GM21515 (cell line): Measurements from ENCODE around the gene DCXR.

ENCODE experiments used
- ATAC-seq: cut with Tn5 transposase; IDR thresholded peaks from one replicate; pipeline ENCODE4 v1.9.1; 2021; ENCODE audit not compliant: unreplicated experiment

DCXR gene

DNA sequence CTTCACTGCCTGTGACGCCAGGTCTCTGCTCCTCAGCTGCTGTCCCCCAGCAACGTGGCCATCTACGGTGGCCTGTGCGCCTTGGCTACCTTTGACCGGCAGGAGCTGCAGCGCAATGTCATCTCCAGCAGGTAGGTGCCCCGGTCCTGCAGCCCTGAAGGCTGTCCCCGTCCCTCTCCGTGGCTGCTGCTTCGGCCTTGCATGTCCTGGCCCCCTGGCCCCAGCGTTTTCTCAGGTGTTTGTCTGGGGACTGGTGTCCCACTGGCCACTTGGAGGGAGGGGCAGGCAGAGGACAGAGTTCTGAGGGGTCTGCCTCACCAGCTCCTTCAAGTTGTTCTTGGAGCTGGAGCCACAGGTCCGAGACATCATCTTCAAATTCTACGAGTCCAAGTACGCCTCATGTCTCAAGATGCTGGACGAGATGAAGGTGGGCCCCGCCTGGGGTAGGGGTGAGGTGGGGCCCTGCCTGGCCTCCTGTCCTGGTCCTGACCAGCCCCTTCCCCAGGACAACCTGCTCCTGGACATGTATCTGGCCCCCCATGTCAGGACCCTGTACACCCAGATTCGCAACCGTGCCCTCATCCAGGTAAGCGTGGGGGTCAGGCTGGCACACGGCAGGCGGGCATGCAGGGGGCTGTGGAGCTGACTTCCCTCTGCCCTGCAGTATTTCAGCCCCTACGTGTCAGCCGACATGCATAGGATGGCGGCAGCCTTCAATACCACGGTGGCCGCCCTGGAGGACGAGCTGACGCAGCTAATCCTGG, 18.6 kb upstream of the DCXR start:
- no peak for ATAC-seq

DNA sequence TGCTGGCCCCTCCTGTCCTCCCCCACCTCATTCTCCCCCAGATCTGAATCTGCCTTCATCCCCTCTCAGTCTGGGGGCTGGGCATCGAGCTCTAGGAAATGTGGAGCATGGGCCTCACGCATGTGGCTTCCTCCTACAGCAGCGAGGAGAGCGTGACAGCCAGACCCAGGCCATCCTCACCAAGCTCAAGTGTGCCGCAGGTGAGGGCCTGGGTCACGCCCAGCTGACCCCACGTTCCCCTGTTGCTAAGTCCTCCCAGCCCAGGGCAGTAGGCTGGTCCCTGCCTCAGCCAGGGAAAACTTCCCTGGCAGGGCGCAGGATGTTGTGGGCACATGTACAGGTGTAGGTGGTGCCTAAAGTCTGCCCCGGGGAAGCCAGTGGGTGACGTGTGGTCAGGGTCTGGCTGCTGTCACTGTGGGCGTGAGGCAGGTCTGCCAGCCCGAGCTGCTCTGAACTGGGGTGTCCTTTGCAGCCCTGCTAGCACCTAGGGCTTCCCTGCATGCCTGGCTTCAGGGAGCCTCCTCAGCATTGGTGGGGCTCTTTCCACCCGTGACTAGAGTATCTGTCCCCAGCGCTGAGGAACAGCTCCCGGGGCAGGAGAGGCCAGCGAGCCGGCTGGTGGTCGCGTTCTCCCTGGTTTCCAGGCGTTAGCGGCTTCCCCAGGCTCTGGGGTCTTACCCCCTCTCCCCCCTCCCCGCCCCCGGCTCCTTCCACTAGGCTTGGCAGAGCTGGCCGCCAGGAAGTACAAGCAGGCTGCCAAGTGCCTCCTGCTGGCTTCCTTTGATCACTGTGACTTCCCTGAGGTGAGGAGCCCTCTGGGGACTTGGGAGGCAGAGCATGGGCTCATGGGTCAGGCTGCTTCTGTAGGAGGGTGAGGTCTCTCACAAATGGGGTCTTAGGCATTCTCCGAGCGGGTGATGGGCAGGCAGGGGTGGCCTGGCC, 17.8 kb upstream of the DCXR start:
- no peak for ATAC-seq

DNA sequence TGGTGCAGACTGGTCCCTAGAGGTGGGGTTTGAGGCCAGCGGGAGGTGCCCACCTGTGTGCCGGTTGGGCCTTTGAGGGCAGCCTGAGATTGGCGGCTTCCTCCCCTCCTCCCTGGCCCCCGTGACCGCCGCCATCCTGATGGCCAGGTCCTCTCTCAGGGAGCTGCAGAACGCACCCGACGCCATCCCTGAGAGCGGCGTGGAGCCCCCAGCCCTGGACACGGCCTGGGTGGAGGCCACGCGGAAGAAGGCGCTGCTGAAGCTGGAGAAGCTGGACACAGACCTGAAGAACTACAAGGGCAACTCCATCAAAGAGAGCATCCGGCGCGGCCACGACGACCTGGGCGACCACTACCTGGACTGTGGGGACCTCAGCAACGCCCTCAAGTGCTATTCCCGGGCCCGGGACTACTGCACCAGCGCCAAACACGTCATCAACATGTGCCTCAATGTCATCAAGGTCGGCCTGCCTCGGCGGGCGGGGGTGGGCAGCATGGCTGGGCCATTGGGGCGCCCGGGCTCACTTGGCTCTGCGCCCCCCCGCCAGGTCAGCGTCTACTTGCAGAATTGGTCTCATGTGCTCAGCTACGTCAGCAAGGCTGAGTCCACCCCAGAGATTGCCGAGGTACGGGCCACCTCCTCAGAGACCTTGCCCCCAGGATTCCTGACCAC, 17.0 kb upstream of the DCXR start:
- ATAC-seq = no peak

DNA sequence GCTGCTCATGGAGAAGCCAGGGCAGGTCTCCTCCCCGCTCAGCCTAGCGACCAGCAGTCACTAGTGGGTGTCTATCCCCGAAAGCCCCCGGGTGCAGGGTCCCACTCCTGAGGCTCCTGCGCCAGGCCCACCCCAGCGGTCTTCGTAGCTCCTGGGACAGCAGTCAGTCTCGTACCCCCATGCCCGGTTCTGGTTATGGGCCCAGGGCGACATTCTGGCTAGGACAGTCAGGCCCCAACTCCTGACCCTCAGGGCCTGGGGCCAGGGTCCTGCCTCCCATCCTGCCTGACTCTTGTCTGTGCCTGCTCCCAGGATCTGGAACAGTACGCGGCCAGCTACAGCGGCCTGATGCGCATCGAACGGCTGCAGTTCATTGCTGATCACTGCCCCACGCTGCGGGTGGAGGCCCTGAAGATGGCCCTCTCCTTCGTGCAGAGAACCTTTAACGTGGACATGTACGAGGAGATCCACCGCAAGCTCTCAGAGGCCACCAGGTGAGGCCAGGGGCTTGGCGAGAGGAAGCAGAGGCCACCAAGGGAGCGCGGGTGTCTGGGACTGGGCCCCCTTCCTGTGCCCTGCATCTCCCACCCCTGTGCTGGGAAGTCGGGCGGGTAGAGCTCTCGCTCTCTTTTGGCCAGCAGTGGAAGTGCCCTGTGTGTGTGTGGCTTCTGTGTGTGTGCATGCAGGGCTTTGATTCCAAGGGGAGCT, 16.2 kb upstream of the DCXR start:
- no peak for ATAC-seq

- no peak for ATAC-seq
These were observed 15.6 kb upstream of the DCXR start for GRCh38 chr17:82053130-82053529.

DNA sequence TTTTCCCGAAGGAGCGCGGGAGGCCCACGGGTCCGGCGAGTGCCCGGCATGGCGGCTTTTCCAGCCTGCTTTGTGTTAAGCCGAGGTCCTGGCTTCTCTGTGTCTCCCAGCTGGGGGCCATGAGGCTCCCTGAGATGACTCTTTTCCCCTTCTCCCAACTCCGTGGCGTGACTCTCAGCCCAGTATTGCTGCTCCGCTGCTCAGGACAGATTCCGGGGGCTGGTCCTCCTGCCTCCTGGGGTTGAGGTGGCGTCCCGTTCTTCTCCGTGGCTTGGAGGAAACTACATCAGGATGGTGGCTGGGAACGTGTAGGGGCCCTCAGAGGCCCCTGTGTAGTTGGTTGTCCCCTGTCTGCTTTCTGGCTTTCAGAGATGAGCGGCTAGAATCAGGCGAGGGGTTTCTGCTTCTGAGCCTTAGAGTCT, 15.2 kb upstream of the DCXR start:
- ATAC-seq = no peak

DNA sequence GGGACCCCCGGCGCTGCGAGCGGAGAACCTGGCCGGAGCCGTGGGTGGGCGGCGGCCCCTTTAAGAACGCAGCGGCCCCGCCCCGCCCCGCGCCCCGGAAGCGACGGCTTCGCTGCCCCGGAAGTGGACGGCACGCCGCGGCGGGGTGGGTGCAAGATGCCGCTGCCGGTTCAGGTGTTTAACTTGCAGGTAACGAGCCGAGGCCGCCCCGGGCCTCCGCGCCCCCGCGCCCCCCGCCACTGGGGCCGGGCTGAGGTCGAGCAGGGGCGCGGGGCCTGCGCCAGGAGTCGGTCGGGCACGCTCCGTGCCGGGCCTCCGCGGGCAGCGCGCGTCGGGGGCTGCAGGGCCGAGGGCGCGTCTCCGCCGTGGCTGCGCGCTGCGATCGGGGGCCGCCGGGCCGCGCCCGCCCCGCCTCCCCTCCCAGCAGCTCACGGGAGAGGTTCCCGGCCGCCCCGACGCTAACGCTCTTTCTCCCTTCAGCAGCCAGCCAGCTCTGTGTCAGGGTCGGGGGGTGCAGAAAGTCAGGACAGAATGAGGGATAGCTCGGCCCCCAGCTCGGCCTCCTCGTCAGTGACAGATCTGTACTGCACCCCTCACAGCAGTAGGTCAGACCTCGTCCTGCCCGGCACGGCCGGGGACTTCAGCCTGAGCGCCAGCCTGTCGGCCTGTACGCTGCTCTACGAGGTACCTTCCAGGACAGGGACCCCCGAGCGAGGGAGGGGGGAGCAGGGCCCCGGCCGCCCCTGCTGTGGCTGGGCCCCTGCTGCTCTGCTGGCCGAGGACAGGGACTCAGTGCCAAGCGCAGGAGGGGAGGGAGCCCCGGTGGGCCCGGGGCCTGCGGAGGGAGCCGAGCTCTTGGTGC, 14.5 kb upstream of the DCXR start, which contains the start of the genes GPS1 and RFNG:
TSS of gene GPS1 (plus strand) at position 123 of the 862 bp plus-strand sequence. CDS start at position 157, 34 bp downstream.
TSS of gene RFNG (minus strand) at position 36 of the 862 bp plus-strand sequence. CDS start 45 bp downstream, outside the sequence.
- no peak for ATAC-seq

- ATAC-seq = no peak
These were observed 13.5 kb upstream of the DCXR start for GRCh38 chr17:82050761-82051641.

DNA sequence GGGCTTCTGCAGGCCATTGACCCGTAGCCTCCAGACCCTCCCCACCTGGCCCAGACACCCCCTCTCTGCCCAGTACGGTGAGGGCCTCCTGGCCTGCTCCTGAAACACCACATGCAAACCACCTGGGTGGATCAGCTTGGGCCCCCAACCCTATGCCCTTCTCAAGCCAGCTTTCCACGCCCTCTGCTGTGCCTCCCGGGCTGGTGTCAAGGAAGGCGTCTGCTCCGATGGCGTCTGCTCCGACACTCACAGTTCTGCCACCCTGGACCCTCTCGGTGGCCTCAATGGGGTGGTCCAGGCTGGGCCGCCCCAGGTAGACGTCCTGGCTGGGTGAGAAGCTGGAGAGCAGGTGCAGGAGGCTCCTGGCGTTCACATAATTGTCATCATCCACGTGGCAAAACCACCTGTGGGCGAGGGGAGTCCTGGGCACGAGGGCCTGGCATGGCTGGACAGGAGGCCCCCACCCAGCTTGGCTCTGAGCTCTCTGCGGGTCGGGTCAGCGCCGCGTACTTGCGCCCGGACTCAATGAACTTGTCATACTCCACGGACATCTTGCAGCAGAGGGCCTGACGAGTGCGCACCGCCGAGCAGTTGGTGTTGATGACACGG, 12.8 kb upstream of the DCXR start:
- ATAC-seq = no peak

- no peak for ATAC-seq
These were observed 12.0 kb upstream of the DCXR start for GRCh38 chr17:82049521-82049971.

GRCh38 chr17:82049106-82049505, 11.6 kb upstream of the DCXR start:
- ATAC-seq = no peak

DNA sequence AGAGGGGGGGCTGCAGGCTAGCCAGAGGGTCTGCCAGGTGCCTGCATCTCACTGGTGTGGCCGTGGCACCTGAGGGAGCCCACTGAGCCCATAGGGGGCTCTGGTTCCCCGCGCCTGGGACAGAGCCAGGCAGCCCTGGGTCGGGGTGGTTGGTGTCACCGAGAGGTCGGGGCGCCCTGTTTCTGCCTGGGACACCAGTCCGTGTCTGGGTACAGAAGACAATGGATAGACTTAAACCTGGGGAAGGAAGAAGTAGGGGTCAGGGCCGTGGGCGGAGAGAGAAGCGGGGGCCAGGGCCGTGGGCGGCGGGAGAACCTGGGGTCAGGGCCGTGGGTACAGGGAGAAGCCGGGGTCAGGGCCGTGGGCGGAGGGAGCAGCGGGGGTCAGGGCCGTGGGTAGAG, 11.1 kb upstream of the DCXR start:
- no peak for ATAC-seq

DNA sequence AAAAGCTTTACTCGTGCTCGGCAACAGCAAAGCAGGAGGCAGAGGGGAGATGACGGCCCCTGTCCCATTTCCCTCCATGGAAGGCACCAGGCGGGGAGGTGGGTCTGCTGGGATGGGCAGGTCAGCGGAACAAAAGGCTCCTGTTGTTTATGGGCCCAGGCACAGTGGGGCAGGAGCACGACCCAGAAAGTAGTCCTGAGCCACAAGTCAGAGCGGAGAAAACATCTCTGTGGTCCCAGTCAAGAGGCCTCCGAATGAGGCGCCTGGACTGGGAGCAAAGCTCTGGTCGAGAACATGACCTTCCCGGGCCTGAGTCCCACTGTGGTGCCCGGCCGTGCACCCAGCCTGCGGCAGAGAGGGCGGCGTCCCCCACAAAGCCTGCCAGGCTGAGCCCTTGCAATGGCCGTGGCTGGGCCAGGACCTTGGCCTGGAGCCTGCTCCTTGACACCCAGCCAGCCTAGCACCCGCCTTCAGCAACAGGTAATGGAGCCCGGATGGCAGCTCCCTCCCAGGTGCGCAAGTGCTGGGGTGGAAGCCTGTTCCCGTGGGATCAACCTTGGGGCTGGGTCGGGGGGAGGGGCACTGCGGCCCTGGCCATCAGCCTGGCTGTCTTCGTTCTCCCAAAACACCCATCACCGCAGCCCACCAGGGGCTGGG, 10.5 kb upstream of the DCXR start:
- ATAC-seq = no peak

GRCh38 chr17:82047379-82047778, 9.9 kb upstream of the DCXR start:
- ATAC-seq = no peak

DNA sequence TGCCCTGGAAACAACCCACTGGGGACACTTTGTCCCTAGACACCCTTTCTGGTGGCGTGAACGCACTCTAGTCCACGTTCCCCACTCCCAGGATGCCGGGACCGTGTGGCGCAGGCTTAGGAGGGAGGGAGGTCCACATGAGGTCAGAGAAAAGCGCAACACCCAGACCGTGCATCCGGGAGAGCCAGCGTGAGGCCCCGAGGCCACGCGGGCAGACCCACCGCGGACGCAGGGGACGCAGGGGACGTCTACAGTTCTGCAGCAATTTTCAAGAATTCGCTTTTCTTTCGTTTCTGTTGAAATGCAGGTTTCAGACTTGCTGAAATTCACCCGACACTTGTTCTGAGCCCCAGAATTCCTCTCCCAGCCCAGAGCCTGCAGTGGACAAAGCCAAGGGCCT, 9.4 kb upstream of the DCXR start:
- no peak for ATAC-seq

GRCh38 chr17:82045936-82046484, 8.5 kb upstream of the DCXR start:
- no peak for ATAC-seq

DNA sequence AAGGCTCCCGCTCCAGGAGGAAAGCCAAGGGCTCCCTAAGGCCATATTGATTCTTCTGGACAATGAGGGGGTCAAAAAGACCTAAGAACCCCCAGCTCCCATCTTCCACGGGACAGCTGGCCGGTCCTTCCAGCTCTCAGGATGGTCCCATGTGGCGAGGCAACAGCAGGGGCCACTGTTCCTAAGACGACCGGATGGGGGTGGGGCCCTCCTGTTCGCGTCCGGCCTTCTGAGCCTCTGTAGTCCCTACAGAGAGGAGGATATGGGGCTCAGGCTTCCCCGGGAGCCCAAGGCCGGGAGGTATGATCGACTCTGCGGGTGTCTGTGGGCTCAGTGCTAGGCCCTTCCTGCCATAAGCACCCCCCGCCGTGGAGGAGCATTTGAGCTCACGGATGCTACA, 6.0 kb upstream of the DCXR start:
- ATAC-seq = no peak
